ENCODE measurements around the gene RGS6.

RGS6 gene

DNA sequence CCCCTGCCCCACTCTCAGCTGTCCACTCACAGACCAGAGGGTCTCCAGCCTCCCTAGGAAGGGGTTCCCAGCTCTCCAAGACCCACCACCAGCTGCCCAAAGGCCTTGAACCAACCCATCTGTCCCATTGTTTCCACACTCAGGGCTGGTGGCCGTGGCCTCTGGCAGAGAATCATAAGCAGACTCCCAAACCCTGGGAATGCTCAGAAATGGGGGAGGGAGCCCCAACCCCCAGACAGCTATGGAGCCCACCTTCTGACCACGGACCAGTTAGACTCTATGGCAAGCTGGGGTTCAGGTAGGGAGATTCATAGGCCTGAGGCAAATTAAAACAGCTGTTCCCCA lies 681.7 kb downstream of the RGS6 start:
- Histone ChIP-seq H3K27me3 (ENCODE audit: insufficient read depth, low read depth) (no peaks in the 10 kb centered on the region), H3K27ac (no peak overlapping the region), H3K4me3 (IDR thresholded peaks at IDR 0.05; ENCODE audit: insufficient read depth, low read depth, low read length) (no peak overlapping the region), H3K4me1 (ENCODE audit: low read depth, poor library complexity, severe bottlenecking) (no peaks in the 10 kb centered on the region), H2AFZ (ENCODE audit: low read depth) (no peak overlapping the region), H3K4me2 (no peak overlapping the region), H3K36me3 (ENCODE audit: insufficient read depth) (no peaks in the 10 kb centered on the region), H4K20me1 (ENCODE audit: insufficient read depth) (no peaks in the 10 kb centered on the region), H3K9ac (no peak overlapping the region), H3K79me2 (ENCODE audit: insufficient read depth, low read depth) (no peaks in the 10 kb centered on the region)
- TF ChIP-seq, protein P1, sequence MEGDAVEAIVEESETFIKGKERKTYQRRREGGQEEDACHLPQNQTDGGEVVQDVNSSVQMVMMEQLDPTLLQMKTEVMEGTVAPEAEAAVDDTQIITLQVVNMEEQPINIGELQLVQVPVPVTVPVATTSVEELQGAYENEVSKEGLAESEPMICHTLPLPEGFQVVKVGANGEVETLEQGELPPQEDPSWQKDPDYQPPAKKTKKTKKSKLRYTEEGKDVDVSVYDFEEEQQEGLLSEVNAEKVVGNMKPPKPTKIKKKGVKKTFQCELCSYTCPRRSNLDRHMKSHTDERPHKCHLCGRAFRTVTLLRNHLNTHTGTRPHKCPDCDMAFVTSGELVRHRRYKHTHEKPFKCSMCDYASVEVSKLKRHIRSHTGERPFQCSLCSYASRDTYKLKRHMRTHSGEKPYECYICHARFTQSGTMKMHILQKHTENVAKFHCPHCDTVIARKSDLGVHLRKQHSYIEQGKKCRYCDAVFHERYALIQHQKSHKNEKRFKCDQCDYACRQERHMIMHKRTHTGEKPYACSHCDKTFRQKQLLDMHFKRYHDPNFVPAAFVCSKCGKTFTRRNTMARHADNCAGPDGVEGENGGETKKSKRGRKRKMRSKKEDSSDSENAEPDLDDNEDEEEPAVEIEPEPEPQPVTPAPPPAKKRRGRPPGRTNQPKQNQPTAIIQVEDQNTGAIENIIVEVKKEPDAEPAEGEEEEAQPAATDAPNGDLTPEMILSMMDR (conservative IDR thresholded peaks at IDR 0.05; ENCODE audit: low read depth, low read length) = no peak

GRCh38 chr14:72614365-72614764 lies 682.1 kb downstream of the RGS6 start:
- no peak overlapping the region for H3K4me2 ChIP-seq
- no peaks in the 10 kb centered on the region for H4K20me1 ChIP-seq (ENCODE audit: insufficient read depth)

DNA sequence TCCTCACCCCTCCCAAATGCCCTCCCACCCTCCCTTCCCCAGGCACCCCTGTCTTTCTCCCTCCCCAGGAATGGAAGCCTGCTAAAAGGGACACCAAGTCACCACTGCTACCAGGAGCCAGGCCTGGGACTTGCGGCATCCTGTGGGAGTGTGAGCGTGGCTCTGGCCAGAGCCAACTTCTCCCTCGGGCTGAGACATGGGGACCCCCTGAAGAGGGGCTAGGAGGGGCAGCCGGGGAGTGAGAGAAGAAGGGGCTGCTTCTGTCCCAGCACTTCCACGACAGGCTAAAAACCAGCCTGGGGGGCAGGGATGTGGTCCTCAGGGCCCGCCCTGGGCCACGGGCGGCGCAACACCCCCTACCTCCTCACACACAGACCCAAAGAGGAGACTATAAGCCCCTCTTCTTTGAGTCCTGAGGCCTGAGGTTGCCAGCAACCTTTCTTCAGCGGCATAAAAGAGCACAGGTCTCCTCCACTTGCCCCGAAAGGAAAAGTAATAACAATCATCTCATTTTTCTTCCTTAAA lies 682.7 kb downstream of the RGS6 start:
- no peak overlapping the region for H3K27ac ChIP-seq
- no peak overlapping the region for H2AFZ ChIP-seq (ENCODE audit: low read depth)
- TF ChIP-seq, protein P1 (conservative IDR thresholded peaks at IDR 0.05; ENCODE audit: low read depth, low read length) = no peak

More at GRCh38 chr14:72614365-72614764, 682.1 kb downstream of the RGS6 start:
- H3K9ac ChIP-seq = no peak overlapping the region
- no peaks in the 10 kb centered on the region for H3K27me3 ChIP-seq (ENCODE audit: insufficient read depth, low read depth)
- TF ChIP-seq, protein P1 (conservative IDR thresholded peaks at IDR 0.05; ENCODE audit: low read depth, low read length) = no peak
- no peaks in the 10 kb centered on the region for H3K79me2 ChIP-seq (ENCODE audit: insufficient read depth, low read depth)
- H3K36me3 ChIP-seq (ENCODE audit: insufficient read depth) = no peaks in the 10 kb centered on the region
- H3K4me3 ChIP-seq (IDR thresholded peaks at IDR 0.05; ENCODE audit: insufficient read depth, low read depth, low read length) = no peak overlapping the region
- no peaks in the 10 kb centered on the region for H3K4me1 ChIP-seq (ENCODE audit: low read depth, poor library complexity, severe bottlenecking)
- H2AFZ ChIP-seq (ENCODE audit: low read depth) = no peak overlapping the region
- H3K27ac ChIP-seq = no peak overlapping the region

GRCh38 chr14:72615451-72616121 lies 683.4 kb downstream of the RGS6 start:
- no peaks in the 10 kb centered on the region for H4K20me1 ChIP-seq (ENCODE audit: insufficient read depth)
- TF ChIP-seq, protein P1 (conservative IDR thresholded peaks at IDR 0.05; ENCODE audit: low read depth, low read length) = no peak
- H3K4me2 ChIP-seq = no peak overlapping the region
- H3K36me3 ChIP-seq (ENCODE audit: insufficient read depth) = no peaks in the 10 kb centered on the region
- no peak overlapping the region for H2AFZ ChIP-seq (ENCODE audit: low read depth)
- no peak overlapping the region for H3K9ac ChIP-seq
- H3K4me1 ChIP-seq (ENCODE audit: low read depth, poor library complexity, severe bottlenecking) = no peaks in the 10 kb centered on the region
- H3K79me2 ChIP-seq (ENCODE audit: insufficient read depth, low read depth) = no peaks in the 10 kb centered on the region
- no peak overlapping the region for H3K4me3 ChIP-seq (IDR thresholded peaks at IDR 0.05; ENCODE audit: insufficient read depth, low read depth, low read length)
- no peak overlapping the region for H3K27ac ChIP-seq
- H3K27me3 ChIP-seq (ENCODE audit: insufficient read depth, low read depth) = no peaks in the 10 kb centered on the region

More for the DNA sequence above, 682.7 kb downstream of the RGS6 start:
- no peaks in the 10 kb centered on the region for H3K27me3 ChIP-seq (ENCODE audit: insufficient read depth, low read depth)
- H3K79me2 ChIP-seq (ENCODE audit: insufficient read depth, low read depth) = no peaks in the 10 kb centered on the region
- no peaks in the 10 kb centered on the region for H3K36me3 ChIP-seq (ENCODE audit: insufficient read depth)
- H3K4me2 ChIP-seq = no peak overlapping the region
- no peak overlapping the region for H3K4me3 ChIP-seq (IDR thresholded peaks at IDR 0.05; ENCODE audit: insufficient read depth, low read depth, low read length)
- no peaks in the 10 kb centered on the region for H3K4me1 ChIP-seq (ENCODE audit: low read depth, poor library complexity, severe bottlenecking)
- no peak overlapping the region for H3K9ac ChIP-seq
- no peaks in the 10 kb centered on the region for H4K20me1 ChIP-seq (ENCODE audit: insufficient read depth)
